K562 (cell line): ENCODE data around the gene XPO1.

Experiments used
- CAMTA2 ChIP-seq: fragments of 250-450 bp; sonication (Bioruptor Pico); conservative IDR thresholded peaks from 2 replicates; pipeline ENCODE4 v1.5.1; 2022
- CTCF ChIP-seq, 3 experiments: IDR thresholded peaks in 2 of 3; conservative IDR thresholded peaks in 1 of 3; 2 replicates each; pipeline ENCODE4 v1.5.1; 2011 to 2012; ENCODE audit warnings: low read length in 3 of 3, mild to moderate bottlenecking in 3 of 3, control low read depth in 2 of 3, improper control_type of control experiment in 1 of 3, inconsistent platforms in 1 of 3, low read depth in 1 of 3, mixed read lengths in 1 of 3, moderate library complexity in 1 of 3; ENCODE audit not compliant: insufficient read depth in 2 of 3
- ELF4 ChIP-seq: fragments of 450-650 bp; formaldehyde crosslinking; IDR thresholded peaks from 2 replicates; pipeline ENCODE4 v1.4.0; 2022; ENCODE audit warnings: missing genetic modification characterization
- TBL1XR1 ChIP-seq, 2 experiments: IDR thresholded peaks; 2 replicates each; pipeline ENCODE4 v1.6.1; 2012; ENCODE audit warnings: improper control_type of control experiment in 2 of 2, low read length in 2 of 2, mild to moderate bottlenecking in 1 of 2
- YY1 ChIP-seq, 3 experiments: IDR thresholded peaks; 2 replicates each; pipeline ENCODE4 v1.6.1; 2011; ENCODE audit warnings: low read length in 2 of 3, mild to moderate bottlenecking in 2 of 3, moderate library complexity in 2 of 3, borderline replicate concordance in 1 of 3, control low read depth in 1 of 3, low read depth in 1 of 3; ENCODE audit not compliant: insufficient read depth in 3 of 3, insufficient replicate concordance in 2 of 3, control insufficient read depth in 1 of 3, insufficient read length in 1 of 3; ENCODE audit errors: extremely low read depth in 1 of 3
- ZBED1 ChIP-seq: IDR thresholded peaks from 2 replicates; pipeline ENCODE4 v1.6.1; 2014

- no peak for TF ChIP-seq YY1 (IDR thresholded peaks at IDR 0.05; ENCODE audit: borderline replicate concordance in 1 of 3, control insufficient read depth in 1 of 3, extremely low read depth in 1 of 3, insufficient read depth in 3 of 3, insufficient read length in 1 of 3, insufficient replicate concordance in 2 of 3, low read depth in 1 of 3, low read length in 2 of 3)
- no peak for TF ChIP-seq TBL1XR1 (IDR thresholded peaks at IDR 0.05; ENCODE audit: low read length in 2 of 2)
- no peak for TF ChIP-seq ZBED1
- no peak for TF ChIP-seq CTCF (IDR thresholded peaks at IDR 0.05 in 2 of 3, conservative IDR thresholded peaks at IDR 0.05 in 1 of 3; ENCODE audit: insufficient read depth in 2 of 3, low read depth in 1 of 3, low read length in 3 of 3)
- TF ChIP-seq CAMTA2 (CRISPR knock-in tag) = no peak
- no peak for TF ChIP-seq ELF4 (CRISPR knock-in tag)
These were observed 864 bp upstream of the XPO1 start for GRCh38 chr2:61538920-61539520.
